Panc1 (cell line): ENCODE data around the gene LPP. TPM values are rescaled to one million over a fixed set of nuclear protein-coding genes. Genes with fewer than 3 reads are reported as not detected.

Source experiments
- ATAC-seq: fragments of 200-7000 bp; cut with Tn5 transposase; 2 replicates; pipeline ENCODE4 v1.9.1; 2020; ENCODE audit warnings: mild to moderate bottlenecking, moderate library complexity
- BruUV-seq: library from RNA; stranded (reverse); fragments of 400-500 nt; replicated peaks from 2 replicates; lab custom pipeline; 2021; lab: Mats Ljungman, UMichigan
- CTCF ChIA-PET: fragments of 300-600 bp; sonication (Branson Sonifier 250); formaldehyde crosslinking; loops from one replicate; lab custom pipeline; 2022; ENCODE audit warnings: antibody characterized with exemption; lab: Charles Lee
- POLR2A ChIA-PET: fragments of 300-600 bp; sonication (Branson Sonifier 250); formaldehyde crosslinking; loops from one replicate; lab custom pipeline; 2022; ENCODE audit warnings: antibody characterized with exemption; lab: Charles Lee
- DNase-seq: peaks from one replicate; pipeline ENCODE4 v3.0.0-alpha.2; 2010; ENCODE audit warnings: low read depth, low spot score
- H3K27ac ChIP-seq: 2 replicates; pipeline ENCODE4 v1.5.1; 2011; ENCODE audit warnings: mild to moderate bottlenecking, low read length, inconsistent platforms
- H3K27me3 ChIP-seq: fragments of 200-500 bp; sonication (Bioruptor generic); 2 replicates; pipeline ENCODE4 v1.6.0; 2014; ENCODE audit warnings: low read length, inconsistent platforms; ENCODE audit not compliant: control insufficient read depth, insufficient read depth
- H3K36me3 ChIP-seq: fragments of 200-500 bp; sonication (Bioruptor generic); 2 replicates; pipeline ENCODE4 v1.5.1; 2014; ENCODE audit warnings: inconsistent platforms, mild to moderate bottlenecking, low read length, moderate library complexity; ENCODE audit not compliant: control insufficient read depth, insufficient read depth
- H3K4me1 ChIP-seq: 2 replicates; pipeline ENCODE4 v1.5.1; 2011; ENCODE audit warnings: inconsistent platforms, mild to moderate bottlenecking, low read length, moderate library complexity; ENCODE audit not compliant: control insufficient read depth, insufficient read depth
- H3K4me3 ChIP-seq, 2 experiments: 2 replicates each; pipeline ENCODE4 v1.5.1; 2011 to 2012; ENCODE audit warnings: low read depth in 2 of 2, low read length in 2 of 2, mild to moderate bottlenecking in 2 of 2, inconsistent platforms in 1 of 2, moderate library complexity in 1 of 2
- H3K9me3 ChIP-seq: fragments of 200-500 bp; sonication (Bioruptor generic); 2 replicates; pipeline ENCODE4 v1.5.1; 2014; ENCODE audit warnings: low read depth, mild to moderate bottlenecking, inconsistent platforms, low read length, moderate library complexity; ENCODE audit not compliant: control insufficient read depth, insufficient read depth
- POLR2AphosphoS5 ChIP-seq: IDR thresholded peaks from 2 replicates; pipeline ENCODE4 v1.6.1; 2012; ENCODE audit warnings: mild to moderate bottlenecking, low read depth, low read length, moderate library complexity
- SIN3A ChIP-seq: IDR thresholded peaks from 2 replicates; pipeline ENCODE4 v1.6.1; 2012; ENCODE audit warnings: low read depth, mild to moderate bottlenecking, low read length, moderate library complexity, borderline replicate concordance; ENCODE audit not compliant: insufficient read depth
- TCF7L2 ChIP-seq: IDR thresholded peaks from 2 replicates; pipeline ENCODE4 v1.6.1; 2011; ENCODE audit warnings: mild to moderate bottlenecking, low read depth, low read length, inconsistent platforms
- in situ Hi-C: cut with HindIII; loops from 2 replicates; pipeline ENCODE4 v1.10.0; 2016; ENCODE audit warnings: low sequenced_read_pairs, low pct_unique_long_range_greater_than_20kb
- intact Hi-C: fragments of 100-400 bp; cut with micrococcal nuclease; formaldehyde crosslinking; loops from one replicate; pipeline ENCODE4 v1.10.0; 2022; ENCODE audit not compliant: unreplicated experiment
- total RNA-seq: library from RNA; stranded (reverse); gene quantifications from one replicate; pipeline ENCODE4 v1.2.1, GENCODE V29; 2021; ENCODE audit not compliant: unreplicated experiment
- TF ChIP-seq, protein P1 (sequence below), 2 experiments: IDR thresholded peaks; 2 replicates each; pipeline ENCODE4 v1.6.1; 2011 to 2012; ENCODE audit warnings: low read depth in 2 of 2, control low read depth in 1 of 2, low read length in 1 of 2, mild to moderate bottlenecking in 1 of 2, moderate library complexity in 1 of 2; ENCODE audit not compliant: insufficient read depth in 1 of 2
- TF ChIP-seq, protein P2 (sequence below): fragments of 450-650 bp; IDR thresholded peaks from 2 replicates; pipeline ENCODE4 v1.5.1; 2017; ENCODE audit warnings: mild to moderate bottlenecking

The LPP gene
- total RNA-seq, 1 experiment from 2014 or later, result 90.0 TPM

DNA sequence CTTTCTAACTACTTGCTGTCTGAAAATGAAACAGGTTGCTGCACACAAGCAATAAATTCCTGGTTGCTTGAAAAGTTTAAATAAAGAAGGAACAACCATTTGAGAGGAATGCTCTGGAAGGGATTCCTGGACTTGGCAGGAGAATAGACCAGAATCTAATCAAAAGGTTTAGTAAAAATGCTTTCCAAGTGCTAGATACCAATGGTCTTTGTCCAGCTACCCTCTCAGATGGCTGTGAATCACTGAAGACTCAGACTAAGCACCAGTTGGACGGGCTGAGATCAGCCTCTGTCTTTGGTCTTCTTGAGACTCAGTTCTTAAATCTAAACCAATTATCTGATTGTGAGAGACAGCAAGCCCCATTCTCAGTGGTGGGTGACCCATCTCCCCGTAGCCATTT is 27.7 kb upstream of the LPP start:
- in situ Hi-C loops (no loop called here), intact Hi-C loops (no loop called here)
- Histone ChIP-seq H3K9me3 (no peaks in the 10 kb centered on the region), H3K27me3 (no peaks in the 10 kb centered on the region), H3K4me3 (no peak overlapping the region), H3K27ac (no peak overlapping the region), H3K4me1 (no peaks in the 10 kb centered on the region), H3K36me3 (no peaks in the 10 kb centered on the region)
- ATAC-seq (no peak), DNase-seq (no peak)
- ChIA-PET POLR2A (no interaction called here), CTCF (no interaction called here)
- no peak for TF ChIP-seq POLR2AphosphoS5
- TF ChIP-seq, protein P1, sequence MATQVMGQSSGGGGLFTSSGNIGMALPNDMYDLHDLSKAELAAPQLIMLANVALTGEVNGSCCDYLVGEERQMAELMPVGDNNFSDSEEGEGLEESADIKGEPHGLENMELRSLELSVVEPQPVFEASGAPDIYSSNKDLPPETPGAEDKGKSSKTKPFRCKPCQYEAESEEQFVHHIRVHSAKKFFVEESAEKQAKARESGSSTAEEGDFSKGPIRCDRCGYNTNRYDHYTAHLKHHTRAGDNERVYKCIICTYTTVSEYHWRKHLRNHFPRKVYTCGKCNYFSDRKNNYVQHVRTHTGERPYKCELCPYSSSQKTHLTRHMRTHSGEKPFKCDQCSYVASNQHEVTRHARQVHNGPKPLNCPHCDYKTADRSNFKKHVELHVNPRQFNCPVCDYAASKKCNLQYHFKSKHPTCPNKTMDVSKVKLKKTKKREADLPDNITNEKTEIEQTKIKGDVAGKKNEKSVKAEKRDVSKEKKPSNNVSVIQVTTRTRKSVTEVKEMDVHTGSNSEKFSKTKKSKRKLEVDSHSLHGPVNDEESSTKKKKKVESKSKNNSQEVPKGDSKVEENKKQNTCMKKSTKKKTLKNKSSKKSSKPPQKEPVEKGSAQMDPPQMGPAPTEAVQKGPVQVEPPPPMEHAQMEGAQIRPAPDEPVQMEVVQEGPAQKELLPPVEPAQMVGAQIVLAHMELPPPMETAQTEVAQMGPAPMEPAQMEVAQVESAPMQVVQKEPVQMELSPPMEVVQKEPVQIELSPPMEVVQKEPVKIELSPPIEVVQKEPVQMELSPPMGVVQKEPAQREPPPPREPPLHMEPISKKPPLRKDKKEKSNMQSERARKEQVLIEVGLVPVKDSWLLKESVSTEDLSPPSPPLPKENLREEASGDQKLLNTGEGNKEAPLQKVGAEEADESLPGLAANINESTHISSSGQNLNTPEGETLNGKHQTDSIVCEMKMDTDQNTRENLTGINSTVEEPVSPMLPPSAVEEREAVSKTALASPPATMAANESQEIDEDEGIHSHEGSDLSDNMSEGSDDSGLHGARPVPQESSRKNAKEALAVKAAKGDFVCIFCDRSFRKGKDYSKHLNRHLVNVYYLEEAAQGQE (IDR thresholded peaks at IDR 0.05; ENCODE audit: insufficient read depth in 1 of 2, low read depth in 2 of 2, low read length in 1 of 2), result no peak
- TF ChIP-seq, protein P2, sequence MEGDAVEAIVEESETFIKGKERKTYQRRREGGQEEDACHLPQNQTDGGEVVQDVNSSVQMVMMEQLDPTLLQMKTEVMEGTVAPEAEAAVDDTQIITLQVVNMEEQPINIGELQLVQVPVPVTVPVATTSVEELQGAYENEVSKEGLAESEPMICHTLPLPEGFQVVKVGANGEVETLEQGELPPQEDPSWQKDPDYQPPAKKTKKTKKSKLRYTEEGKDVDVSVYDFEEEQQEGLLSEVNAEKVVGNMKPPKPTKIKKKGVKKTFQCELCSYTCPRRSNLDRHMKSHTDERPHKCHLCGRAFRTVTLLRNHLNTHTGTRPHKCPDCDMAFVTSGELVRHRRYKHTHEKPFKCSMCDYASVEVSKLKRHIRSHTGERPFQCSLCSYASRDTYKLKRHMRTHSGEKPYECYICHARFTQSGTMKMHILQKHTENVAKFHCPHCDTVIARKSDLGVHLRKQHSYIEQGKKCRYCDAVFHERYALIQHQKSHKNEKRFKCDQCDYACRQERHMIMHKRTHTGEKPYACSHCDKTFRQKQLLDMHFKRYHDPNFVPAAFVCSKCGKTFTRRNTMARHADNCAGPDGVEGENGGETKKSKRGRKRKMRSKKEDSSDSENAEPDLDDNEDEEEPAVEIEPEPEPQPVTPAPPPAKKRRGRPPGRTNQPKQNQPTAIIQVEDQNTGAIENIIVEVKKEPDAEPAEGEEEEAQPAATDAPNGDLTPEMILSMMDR, result no peak
- no peak for TF ChIP-seq TCF7L2
- no peak for TF ChIP-seq SIN3A
- BruUV-seq, result no TSS peak

DNA sequence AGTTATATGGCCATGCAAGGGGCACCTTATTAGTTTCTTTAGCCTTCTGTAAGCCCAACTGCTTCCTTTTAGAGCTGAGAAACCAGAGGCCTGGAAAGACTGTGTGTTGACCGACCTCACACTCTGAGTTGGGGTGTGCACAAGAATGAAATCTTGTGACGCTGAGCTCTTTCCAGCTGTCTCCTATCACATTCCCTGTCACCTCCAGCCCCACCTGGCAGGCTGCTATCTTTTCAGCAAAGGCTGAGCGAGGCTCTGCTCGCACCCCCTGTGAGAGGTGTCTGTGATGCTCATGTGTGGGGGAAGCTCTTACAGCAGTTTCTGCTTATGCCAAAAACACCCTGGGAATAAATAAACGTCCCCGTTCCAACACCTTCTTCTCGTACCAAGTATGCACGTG is 27.0 kb upstream of the LPP start:
- in situ Hi-C loops, result no loop called here
- POLR2A ChIA-PET, result no interaction called here

More for the DNA sequence above, 27.0 kb upstream of the LPP start:
- no peak overlapping the region for H3K27ac ChIP-seq
- H3K27me3 ChIP-seq, result no peaks in the 10 kb centered on the region
- H3K4me3 ChIP-seq, result no peak overlapping the region
- no peak for DNase-seq
- BruUV-seq, result no TSS peak
- intact Hi-C loops, result no loop called here
- no peaks in the 10 kb centered on the region for H3K9me3 ChIP-seq
- CTCF ChIA-PET, result no interaction called here
- no peaks in the 10 kb centered on the region for H3K4me1 ChIP-seq
- no peaks in the 10 kb centered on the region for H3K36me3 ChIP-seq
- TF ChIP-seq, protein P1 (IDR thresholded peaks at IDR 0.05; ENCODE audit: insufficient read depth in 1 of 2, low read depth in 2 of 2, low read length in 1 of 2), result no peak
- TF ChIP-seq, protein P2, result no peak
- TF ChIP-seq SIN3A (no peak), POLR2AphosphoS5 (no peak), TCF7L2 (no peak)
- ATAC-seq, result no peak
